NCI-H2227 treated with DMSO at 0.1 percent for 48 hours (cell line): ENCODE data around the gene DPT.
A peak's percentile ranks its signal among the peaks of the same experiment; 100 is the strongest.

Experiments
- DNase-seq: peaks from one replicate; lab custom pipeline; 2025; lab: John Stamatoyannopoulos, UW

DPT gene

GRCh38 chr1:168698453-168698852 lies 30.6 kb downstream of the DPT start:
- DNase-seq = no peak

- no peak for DNase-seq
These were observed 31.5 kb downstream of the DPT start for GRCh38 chr1:168697356-168698126.

- DNase-seq = no peak
These were observed 32.8 kb downstream of the DPT start for GRCh38 chr1:168696125-168696760.

GRCh38 chr1:168693872-168694238 lies 35.2 kb downstream of the DPT start:
- DNase-seq = no peak

- no peak for DNase-seq
These were observed 35.7 kb downstream of the DPT start for GRCh38 chr1:168693197-168693871.

GRCh38 chr1:168692472-168692871 lies 36.5 kb downstream of the DPT start:
- DNase-seq = no peak

- DNase-seq = no peak
These were observed 37.5 kb downstream of the DPT start for GRCh38 chr1:168691541-168691940.

GRCh38 chr1:168689726-168690602 lies 39.0 kb downstream of the DPT start:
- DNase-seq = no peak

DNA sequence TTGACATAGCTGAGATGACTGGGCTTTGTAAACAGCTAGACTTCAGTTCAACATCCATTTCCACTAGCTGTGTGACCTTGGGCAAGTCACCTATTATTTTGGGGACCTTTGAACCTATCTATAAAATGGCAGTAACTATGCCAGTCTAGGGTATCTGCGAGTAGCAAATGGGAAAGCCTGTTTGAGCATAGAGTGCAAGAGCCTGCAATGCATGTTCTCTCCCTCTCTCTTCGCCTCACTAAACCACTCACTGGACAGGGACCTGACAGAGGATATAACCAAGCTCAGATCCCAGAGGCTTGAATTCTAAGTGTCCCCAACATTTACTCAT lies 39.7 kb downstream of the DPT start:
- no peak for DNase-seq

- DNase-seq = peak; percentile 38
These were observed 40.2 kb downstream of the DPT start for GRCh38 chr1:168688644-168689326.

DNA sequence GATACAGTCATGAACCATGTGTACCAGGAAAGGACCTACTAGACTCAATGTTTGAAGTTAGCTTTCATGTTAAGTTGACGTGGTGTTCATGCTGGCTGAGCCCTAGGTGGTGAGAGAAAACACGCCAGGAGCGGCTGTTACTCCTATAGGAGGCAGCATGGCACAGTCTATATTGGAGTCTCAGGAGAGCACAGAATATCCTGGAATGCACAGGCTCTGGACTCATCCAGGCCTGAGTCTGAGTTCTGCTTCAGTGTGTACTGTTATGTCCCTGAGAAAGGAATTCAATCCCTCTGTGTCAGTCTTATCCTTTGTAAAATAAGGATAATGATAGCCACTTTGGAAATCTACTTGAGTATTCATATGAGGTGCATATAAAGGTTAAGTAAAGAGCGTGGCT lies 41.2 kb downstream of the DPT start:
- no peak for DNase-seq

DNA sequence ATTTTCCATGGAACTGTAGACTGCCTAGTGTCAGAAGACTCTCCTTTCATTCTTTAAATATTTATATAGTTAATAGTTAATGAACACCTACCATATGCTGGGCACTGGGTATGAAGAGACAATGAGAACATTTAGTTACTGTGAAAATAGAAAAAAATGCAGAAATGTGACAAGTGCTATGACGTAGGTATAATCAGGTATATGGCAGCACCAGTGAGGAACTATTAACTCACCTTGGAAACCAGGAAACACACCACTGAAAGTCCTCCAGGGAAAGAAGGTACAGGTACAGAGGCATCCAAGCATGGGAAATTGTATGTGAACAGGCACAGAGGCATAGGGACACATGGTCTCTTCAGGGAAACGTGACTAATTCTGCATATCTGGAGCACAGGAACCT lies 42.3 kb downstream of the DPT start:
- DNase-seq = no peak

DNA sequence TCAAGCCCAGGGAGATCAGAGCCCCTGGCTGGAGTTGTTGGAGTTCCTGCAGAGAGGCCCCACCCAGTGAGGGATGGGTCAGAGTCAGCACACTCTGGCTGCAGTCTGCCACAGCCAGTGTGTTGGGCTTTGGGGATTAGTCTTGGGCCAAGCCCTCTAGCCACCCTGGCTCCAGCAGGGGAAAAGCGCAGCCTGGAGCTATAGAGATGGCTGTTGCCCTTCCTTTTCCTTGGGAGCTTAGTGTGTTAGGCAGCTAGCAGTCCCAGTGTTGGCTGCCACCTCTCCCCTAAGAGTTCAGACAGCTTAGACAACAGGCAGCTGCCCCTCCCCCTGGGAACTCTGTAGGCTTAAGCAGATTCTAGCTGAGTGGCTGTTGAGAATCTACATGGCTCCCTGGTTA lies 45.1 kb downstream of the DPT start:
- DNase-seq = no peak

DNA sequence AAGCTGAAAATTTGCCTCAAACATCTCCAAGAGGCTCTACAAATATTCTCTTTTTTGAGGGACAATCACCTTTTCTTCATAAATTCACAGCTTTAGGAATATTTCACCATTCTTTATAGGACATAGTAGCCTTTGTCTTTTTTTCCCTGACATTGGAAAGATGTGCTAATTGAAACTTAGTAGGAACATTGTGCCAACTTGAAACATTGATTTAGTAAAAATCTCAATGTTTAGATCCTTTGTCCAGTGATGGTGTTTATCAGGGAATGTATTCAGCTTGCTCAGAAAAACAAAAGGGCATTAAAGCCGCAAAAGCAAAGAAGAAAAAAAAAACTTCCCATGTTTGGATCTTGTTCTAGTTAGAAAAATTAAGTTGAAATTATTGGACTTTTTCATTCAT lies 52.1 kb downstream of the DPT start:
- DNase-seq = no peak

GRCh38 chr1:168676029-168676812 lies 52.8 kb downstream of the DPT start:
- DNase-seq = no peak

DNA sequence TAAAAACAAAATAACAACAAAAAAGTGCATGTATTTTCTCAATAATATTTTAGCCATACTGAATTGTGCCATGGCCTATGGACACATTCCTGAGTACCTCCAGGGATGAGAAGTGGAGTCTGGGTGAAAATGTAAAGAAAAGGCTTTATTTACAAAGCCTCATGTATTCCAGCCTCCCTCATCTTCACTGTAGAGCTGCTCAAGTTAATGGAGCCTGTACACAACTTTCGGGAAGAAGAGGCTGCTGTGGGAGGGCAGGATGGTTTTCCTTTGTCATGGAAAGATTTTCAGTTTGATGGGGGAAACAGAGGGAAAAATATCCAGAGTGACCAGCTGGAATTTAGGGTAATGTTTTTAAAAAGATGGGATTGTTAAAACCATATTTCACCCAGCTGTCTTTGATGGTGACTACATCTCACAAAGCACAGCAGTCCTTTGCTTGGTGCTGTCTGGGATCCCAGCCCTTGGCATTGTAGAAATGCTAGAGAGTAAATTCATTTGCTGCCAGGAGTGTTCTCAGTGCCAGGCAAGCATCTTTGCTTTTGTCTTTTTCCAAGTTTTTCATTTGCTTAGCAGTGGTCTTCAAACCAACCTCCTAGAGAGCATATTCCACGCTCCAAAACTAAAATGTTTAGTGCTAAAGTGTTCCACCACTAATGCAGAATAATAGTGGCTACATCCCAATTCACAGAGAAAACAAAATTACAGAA lies 54.9 kb downstream of the DPT start:
- DNase-seq = no peak

DNA sequence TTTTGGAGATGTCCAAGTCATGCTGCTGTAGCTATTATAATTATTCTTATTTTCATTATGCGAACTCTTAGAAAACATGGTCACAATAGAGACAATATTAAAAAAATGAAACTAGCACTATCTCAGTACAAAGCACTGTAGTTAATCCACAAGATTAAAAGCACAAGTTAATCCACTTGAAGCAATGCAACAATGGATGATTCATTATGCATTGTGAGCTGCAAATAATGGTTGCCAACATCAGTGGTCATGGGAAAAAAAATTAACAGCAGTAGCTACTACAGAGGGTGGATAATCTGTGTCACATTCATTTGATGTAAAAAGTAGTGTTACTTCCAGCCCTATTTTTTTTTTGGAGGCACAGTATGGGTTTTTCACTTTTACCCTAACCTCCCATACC lies 56.7 kb downstream of the DPT start:
- DNase-seq = no peak

DNA sequence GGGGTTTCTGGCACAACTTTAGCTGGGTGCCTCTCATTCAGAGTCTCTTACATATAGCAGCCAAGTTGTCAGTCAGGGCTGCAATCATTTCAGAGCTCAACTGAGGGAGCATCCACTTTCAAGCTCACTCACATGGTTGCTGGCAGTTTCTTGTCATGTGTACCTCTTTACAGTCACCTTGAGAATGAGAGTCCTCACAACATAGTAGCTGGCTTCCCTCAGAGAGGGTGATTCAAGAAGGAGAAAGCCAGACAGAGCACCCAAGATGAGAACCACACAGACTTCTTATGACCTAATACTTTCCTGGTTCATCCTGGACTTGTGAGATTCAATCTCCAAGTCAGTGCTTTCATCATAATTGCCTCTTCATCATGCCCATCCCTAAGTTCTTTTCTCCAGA lies 57.2 kb downstream of the DPT start:
- no peak for DNase-seq

DNA sequence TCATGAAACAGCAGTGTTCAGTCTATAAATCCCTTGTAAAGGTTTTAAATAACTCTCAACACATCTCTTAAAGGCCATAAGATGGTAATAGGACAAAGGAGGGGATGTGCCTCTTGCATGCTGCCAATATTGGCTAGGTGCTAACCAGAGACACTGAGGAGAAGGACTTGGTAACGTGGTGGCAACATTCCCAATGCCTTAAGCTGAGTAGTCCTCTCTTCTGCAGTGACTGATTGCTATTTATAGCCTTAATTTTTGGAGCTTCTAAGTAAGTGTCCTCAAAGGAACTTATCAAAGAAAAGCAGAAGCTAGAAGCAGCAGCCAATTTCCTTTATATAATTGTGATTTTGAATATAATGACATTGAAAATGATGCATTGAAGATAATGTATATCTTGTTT lies 63.0 kb downstream of the DPT start:
- DNase-seq = no peak

- no peak for DNase-seq
These were observed 64.8 kb downstream of the DPT start for GRCh38 chr1:168664069-168664834.
